DND-41 (cell line): ENCODE results near the gene MRPL45.

Experiments
- CTCF ChIP-seq: IDR thresholded peaks from 2 replicates; pipeline ENCODE4 v1.5.1; 2012; ENCODE audit warnings: borderline replicate concordance, low read length, moderate library complexity, mild to moderate bottlenecking; ENCODE audit not compliant: poor library complexity, severe bottlenecking; ENCODE audit errors: extremely low read depth
- EZH2 ChIP-seq: IDR thresholded peaks from 3 replicates; pipeline ENCODE4 v1.6.1; 2012; ENCODE audit warnings: borderline replicate concordance, low read depth, mild to moderate bottlenecking, moderate library complexity, low read length, inconsistent platforms; ENCODE audit not compliant: severe bottlenecking

DNA sequence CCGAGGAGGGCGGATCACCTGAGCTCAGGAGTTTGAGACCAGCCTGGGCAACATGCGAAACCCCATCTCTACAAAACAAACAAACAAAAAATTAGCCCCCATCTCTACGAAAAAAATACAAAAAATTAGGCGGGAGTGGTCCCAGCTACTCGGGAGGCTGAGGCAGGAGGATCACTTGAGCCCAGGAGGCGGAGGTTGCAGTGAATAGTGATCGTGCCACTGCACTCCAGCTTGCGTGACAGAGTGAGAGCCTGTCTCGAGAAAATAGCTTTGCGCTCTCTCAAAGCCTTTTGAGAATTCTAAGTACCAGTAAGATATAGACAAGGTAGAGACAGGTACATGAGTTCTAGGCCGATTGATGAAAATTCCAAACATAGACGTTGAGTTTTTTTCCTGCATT, 56.7 kb downstream of the MRPL45 start:
- TF ChIP-seq CTCF (no peak), EZH2 (no peak)
